Ramos (cell line): ENCODE results near the gene ALKBH4.

Experiments
- in situ Hi-C: fragments of 300-500 bp; cut with MboI; formaldehyde crosslinking; loops from one replicate; pipeline ENCODE4 v1.14.3; 2022; ENCODE audit warnings: low sequenced_read_pairs; ENCODE audit not compliant: unreplicated experiment

Gene ALKBH4

DNA sequence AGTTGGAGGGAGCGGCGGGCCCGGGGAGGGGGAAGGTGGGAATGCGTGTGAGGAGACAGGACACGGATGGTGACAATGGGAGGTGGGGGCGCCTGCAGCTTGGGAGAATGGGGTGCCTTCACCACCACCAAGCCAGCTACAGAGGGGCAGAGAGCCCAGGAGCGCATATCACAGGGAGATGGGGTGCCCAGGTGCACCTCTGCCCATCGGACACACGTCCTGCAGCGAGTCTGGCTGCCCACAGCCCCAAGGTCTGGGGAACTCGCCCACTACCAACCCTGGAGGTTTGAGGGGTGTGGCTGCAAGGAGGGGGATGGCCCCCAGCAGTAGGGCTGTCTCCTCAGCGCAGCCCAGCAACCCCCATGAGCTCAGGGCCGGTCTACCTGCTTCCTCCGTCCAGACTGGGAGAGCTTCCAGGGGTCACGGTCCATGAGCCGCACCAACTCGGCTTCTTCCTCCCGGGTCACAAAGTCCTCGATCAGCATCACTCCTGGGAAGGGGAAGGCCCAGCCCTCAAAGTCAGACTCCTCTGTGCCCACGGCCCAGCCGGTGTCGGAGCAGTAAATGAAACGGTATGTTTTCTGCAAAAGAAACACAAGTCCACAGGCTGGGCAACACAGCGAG lies 5.3 kb downstream of the ALKBH4 start:
- in situ Hi-C loops, result loop anchor here (25.0 kb wide), 2 partner anchors 278 to 1597 kb away; partner anchors contain the start of genes FAM185A, SLC12A9 and TRIP6

DNA sequence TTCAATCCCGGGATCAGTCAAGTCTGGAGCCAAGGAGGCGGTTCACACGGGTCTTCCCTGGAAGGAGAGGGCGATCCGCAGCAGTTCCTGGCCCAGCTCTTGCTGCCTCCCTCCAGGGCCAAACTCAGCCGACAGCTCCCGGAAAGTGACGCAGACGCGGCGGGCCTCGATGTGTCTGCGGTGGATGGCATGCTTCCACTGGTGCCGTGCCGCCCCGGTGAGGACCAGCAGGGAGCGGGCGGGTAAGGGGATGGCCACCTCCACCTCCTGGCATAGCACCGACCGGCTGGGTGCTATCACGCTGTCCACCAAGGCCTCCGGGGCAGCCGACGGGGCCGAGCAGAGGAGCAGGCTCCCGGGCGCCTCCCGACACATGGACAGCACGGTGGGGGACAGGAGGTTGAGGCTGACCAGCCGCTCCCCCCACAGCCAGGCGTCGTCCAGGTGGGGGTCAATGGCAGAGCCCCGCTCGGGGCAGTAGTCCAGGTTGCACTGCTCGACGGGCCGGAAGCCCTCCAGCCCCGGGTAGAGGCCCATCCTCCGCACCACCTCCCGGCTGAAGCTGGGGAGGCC lies 7.2 kb downstream of the ALKBH4 start:
- in situ Hi-C loops, result loop anchor here (25.0 kb wide), 2 partner anchors 280 to 1595 kb away; partner anchors contain the start of genes FAM185A, SLC12A9 and TRIP6

DNA sequence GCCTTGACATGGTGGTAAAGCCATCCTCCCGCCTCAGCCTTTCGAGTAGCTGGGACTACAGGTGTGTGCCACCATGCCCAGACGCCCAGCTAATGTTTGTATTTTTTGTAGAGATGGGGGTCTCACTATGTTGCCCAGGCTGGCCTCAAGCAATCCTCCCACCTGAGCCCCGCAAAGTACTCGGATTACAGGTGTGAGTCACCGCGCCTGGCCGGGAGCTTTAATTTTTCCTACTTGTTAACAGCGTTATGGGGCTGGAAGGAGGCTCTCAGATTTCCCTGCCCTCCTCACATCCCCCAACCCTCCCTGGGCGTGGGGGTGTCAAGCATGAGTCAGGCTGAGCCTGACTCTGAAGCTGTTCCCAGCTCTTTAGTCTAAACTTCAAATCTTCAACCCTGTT lies 8.3 kb downstream of the ALKBH4 start:
- in situ Hi-C loops, result loop anchor here (25.0 kb wide), 2 partner anchors 281 to 1594 kb away; partner anchors contain the start of genes FAM185A, SLC12A9 and TRIP6

DNA sequence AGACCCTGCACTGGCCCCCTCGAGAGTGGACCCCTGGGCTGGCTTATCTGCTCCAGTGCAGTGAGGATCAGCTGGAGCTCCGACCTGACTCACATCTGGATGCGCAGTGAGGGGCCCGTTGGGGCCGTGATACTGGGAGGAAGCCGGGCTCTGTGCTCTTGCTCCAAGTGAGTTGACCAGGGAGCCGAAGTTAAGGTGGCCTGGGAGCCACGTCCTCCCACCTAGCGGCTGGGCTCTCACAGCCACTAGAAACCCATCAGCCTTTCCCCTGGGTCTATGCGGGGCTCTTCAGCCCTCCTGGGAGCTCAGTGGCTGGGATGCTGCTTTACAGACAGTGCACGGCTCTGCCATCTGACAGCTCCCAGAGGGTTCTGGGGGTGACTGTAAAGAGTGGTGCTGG lies 9.1 kb downstream of the ALKBH4 start:
- in situ Hi-C loops, result loop anchor here (25.0 kb wide), 2 partner anchors 282 to 1593 kb away; partner anchors contain the start of genes FAM185A, SLC12A9 and TRIP6

DNA sequence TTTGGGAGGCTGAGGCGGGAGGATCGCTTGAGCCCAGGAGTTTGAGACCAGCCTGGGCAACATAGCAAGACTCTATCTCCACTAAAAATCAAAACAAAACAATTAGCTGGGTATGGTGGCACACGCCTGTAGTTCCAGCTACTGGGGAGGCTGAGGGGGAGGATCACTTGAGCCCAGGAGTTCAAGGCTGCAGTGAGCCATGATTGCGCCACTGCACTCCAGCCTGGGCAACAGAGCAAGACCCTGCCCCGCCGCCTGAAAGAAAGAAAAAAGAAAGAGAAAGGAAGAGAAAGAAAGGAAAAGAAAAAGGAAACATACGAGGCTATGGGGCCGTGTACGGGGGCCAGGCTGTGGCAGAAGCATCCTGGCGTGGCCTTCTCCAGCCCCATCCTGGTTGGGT lies 9.7 kb downstream of the ALKBH4 start:
- in situ Hi-C loops, result loop anchor here (25.0 kb wide), 2 partner anchors 282 to 1593 kb away; partner anchors contain the start of genes FAM185A, SLC12A9 and TRIP6

DNA sequence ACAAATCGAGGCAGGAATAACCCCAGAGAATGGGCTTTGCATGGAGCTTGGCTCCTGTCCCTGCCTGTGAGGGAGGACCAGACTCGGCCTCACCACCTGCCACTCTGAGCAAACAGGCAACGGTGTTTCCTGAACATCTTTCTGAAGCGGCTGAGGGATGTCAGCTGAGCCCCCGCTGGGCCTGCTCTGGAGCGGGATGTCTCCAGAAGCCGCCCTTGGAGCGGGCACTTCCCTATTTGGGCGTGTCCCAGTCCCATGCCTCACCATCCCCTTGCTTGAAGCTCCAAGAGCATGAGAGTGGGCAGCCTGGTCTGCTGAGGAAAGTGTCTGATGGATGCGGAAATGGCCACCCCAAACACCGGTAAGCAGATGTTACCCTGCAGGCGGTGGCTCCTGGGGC lies 10.2 kb downstream of the ALKBH4 start:
- in situ Hi-C loops, result loop anchor here (25.0 kb wide), 2 partner anchors 283 to 1592 kb away; partner anchors contain the start of genes FAM185A, SLC12A9 and TRIP6

DNA sequence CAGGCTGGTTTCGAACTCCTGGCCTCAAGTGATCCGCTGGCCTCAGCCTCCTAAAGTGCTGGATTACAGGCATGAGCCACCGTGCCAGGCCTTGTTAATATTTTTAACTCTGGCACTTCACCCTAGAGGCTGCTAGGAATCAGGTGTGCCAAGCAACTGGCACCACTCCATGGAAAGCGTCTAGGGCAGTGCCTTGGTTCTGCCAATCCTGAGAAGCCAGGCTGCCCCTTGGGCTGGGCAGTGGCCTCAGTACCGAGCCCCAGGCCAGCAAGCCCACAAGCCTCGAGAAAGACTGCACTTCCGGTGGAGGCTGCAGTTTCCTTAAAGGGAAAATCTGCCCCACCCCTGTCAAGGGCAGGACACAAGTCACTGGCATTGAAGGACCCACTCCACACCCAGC lies 11.3 kb downstream of the ALKBH4 start:
- in situ Hi-C loops, result loop anchor here (25.0 kb wide), 2 partner anchors 284 to 1591 kb away; partner anchors contain the start of genes FAM185A, SLC12A9 and TRIP6

DNA sequence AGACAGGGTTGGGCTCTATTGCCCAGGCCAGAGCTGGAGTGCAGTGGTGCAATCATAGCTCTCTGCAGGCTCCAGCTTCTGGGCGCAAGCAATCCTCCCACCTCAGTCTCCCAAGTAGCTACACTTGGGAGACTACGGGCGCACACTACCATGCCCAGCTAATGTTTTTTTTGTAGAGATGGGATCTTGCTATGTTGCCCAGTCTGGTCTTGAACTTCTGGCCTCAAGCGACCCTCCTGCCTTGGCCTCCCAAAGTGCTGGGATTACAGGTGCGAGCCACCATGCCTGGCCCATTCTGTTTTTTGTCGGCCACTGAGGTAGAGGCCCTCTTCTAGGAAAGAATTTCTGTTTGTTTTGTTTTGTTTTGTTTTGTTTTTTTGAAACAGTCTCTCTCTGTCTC lies 12.2 kb downstream of the ALKBH4 start:
- in situ Hi-C loops, result loop anchor here (25.0 kb wide), 2 partner anchors 285 to 1590 kb away; partner anchors contain the start of genes FAM185A, SLC12A9 and TRIP6

DNA sequence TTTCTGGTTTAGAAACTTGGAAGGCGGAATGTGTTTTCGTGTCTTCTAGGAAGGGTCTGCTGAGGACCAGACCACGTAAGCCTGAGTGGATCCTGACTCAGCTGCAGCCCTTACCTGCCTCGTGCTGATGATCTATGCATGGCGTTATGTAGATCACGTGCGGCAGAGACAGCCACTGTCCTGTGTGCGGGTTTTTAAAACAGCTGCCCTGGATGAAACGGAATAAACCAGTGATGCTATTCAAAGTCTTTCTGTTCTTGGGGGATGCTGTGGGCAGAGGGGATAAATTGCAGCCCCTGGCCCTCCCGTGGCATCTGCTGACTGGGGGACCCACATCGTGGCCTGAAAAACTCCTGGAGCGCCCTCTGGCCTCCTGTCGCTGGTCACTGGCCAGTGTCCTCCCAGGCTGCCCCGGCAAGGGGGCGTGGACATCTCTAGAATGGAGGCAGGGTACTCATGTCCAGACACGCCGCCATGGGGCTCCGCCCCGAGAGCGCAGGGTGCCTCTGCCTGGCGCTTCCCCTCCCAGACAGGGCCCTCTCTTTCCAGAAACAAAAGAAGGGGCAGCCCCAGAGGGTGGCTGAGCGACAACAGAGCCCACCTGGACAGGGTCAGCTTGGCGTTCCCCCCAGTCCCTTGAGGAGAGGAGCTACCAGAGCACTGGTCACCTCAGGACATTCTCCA lies 13.2 kb downstream of the ALKBH4 start:
- in situ Hi-C loops, result loop anchor here (25.0 kb wide), 2 partner anchors 286 to 1589 kb away; partner anchors contain the start of genes FAM185A, SLC12A9 and TRIP6

DNA sequence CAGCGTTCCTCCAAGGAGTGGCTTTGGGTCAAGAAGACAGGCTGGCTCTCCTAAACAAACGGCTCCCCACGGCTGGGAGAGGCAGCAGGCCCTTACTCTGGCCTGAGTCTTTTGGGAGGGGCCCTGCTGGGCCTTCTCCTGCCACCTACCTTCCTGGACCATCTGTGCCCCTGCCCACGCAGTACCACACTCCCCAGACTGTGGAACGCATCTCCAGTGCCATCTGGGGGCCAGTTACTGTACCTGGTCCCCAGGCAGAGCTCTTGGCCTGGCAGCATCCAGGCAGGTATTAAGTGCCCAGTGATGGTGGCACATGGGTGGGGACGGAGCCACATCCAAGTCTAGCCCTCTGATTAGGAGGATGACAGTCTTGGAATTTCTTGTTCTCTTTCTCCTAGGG lies 14.4 kb downstream of the ALKBH4 start:
- in situ Hi-C loops, result loop anchor here (25.0 kb wide), 2 partner anchors 287 to 1588 kb away; partner anchors contain the start of genes FAM185A, SLC12A9 and TRIP6

DNA sequence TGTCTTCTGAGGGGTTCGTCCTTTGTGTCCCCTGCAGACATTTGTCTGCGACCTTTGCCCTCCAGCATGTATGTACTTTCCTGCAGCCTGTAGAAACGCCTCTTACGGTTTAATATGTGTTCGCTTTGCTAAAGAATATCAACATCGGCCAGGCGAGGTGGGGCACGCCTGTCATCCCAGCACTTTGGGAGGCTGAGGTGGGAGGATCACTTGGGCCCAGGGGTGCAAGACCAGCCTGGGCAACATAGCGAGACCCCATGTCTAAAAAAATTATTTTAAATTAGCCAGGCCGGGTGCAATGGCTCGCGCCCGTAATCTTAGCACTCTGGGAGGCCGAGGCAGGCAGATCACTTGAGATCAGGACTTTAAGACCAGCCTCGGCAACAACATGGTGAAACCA lies 15.5 kb downstream of the ALKBH4 start:
- in situ Hi-C loops, result loop anchor here (5.0 to 10.0 kb wide), 2 partner anchors 42 to 584 kb away; no protein-coding TSS in a partner anchor

DNA sequence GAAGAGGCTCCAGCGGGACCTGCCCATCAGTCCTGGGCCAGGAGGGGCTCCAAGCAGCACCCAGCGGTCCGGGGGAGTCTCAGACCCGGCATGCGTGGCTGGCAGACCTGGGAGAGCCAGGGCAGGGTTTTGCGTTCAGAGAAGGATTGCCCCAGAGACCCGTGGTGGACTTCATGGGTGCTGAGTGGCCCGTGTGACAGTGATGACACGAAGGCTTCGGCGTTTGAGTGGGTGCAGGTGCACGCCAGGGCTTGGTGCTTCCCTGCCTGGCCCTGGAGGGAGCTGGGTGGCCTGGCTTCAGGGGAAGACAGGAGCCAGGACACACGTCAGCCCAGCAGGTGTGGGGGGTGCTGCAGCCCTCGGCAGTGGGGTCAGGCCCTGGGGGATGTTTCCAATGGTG lies 17.4 kb downstream of the ALKBH4 start:
- in situ Hi-C loops, result loop anchor here (5.0 to 10.0 kb wide), 2 partner anchors 40 to 583 kb away; no protein-coding TSS in a partner anchor

DNA sequence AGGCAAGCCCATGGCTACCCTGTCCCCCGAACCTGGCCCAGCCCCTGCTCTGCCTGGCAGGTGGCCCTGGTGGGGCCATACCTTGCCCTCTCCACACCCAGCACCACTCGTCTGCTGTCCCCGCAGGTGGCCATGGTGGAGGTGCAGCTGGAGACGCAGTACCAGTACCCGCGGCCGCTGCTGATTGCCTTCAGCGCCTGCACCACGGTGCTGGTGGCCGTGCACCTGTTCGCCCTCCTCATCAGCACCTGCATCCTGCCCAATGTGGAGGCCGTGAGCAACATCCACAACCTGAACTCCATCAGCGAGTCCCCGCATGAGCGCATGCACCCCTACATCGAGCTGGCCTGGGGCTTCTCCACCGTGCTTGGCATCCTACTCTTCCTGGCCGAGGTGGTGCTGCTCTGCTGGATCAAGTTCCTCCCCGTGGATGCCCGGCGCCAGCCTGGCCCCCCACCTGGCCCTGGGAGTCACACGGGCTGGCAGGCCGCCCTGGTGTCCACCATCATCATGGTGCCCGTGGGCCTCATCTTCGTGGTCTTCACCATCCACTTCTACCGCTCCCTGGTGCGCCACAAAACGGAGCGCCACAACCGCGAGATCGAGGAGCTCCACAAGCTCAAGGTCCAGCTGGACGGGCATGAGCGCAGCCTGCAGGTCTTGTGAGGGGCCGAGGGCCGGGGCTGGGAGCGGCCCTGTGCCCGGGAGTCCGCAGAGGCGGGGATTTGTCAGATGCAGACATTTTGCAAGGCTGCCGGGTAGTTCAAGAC lies 18.1 kb downstream of the ALKBH4 start:
- in situ Hi-C loops, result loop anchor here (5.0 to 10.0 kb wide), 2 partner anchors 39 to 582 kb away; no protein-coding TSS in a partner anchor

DNA sequence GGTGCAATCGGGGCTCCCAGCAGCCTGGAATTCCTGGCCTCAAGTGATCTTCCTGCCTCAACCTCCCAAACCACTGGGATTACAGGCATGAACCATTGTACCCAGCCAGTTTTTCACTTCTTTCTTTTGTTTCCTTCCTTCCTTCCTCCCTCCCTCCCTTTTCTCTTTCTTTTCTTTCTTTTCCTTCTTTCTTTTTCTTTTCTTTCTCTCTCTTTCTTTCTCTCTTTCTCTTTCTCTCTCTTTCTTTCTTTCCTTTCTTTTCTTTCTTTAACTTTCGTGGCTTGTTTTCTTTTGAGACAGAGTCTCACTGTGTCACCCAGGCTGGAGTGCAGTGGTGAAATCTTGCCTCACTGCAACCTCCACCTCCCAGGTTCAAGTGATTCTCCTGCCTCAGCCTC lies 19.0 kb downstream of the ALKBH4 start:
- in situ Hi-C loops, result loop anchor here (5.0 to 10.0 kb wide), 2 partner anchors 38 to 581 kb away; no protein-coding TSS in a partner anchor

DNA sequence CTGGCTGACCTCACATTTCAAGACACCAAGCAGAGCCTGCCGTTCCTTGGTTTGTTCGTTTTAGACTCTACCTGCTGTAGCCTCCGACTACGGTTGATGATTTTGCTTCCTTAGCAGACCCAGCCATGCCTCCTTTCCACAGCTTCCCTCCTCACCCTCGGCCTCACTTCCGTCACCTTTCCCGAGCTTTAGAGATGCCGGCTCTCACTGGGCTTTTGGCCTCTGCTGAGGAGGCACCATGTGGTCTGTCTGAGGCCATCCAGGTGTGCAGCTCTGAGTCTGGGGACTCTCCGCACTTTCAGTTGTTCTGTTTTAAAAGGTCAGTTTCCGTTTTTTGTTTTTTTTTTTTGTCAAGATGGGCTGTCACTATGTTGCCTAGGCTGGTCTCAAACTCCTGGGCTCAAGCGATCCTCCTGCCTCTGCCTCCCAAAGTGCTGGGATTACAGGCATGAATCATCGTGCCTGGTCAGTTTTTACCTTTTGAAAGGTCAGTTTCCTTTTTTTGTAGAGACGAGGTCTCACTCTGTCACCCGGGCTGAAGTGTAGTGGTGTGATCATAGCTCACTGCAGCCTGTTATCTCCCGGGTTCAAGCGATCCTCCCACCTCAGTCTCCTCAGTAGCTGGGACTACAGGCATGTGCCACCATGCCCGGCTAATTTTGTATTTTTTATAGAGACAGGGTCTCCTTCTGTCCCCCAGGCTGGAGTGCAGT lies 19.5 kb downstream of the ALKBH4 start:
- in situ Hi-C loops, result loop anchor here (5.0 to 10.0 kb wide), 2 partner anchors 38 to 580 kb away; no protein-coding TSS in a partner anchor

DNA sequence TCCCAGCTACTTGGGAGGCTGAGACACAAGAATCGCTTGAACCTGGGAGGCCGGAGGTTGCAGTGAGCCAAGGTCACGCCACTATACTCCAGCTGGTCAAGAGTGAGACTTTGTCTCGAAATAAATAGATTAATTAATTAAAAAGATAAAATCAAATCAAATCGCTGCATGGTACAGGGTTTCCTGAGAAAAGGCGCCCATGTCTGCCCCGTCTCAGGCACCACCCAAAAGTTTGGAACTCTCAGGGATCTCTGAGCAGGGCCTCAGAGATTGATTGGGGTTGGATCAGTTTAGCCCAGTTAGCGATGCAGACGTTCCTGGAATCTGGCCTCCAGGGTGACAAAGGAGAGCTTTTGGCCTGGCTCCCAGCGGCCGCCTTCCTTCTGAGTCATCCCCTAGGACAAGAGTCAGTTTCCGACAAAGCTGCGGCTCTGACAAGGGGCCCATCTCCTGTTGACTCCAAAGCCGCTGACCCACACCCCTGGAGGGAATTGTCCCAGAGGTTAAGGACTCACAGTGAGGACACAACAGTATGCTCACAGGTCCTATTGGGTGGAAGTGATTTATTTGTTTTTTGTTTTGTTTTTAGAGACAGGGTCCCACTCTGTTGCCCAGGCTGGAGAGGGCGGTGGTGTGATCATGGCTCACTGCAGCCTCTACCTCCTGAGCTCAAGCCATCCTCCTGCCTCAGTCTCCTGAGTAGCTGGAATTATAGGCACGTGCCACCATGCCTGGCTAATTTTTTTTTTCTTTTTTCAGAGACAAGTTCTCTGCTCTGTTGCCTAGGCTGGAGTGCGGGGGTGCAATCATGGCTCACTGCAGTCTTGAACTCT lies 24.5 kb downstream of the ALKBH4 start:
- in situ Hi-C loops, result loop anchor here (10.0 kb wide), 1 partner anchor 575 kb away; no protein-coding TSS in a partner anchor

DNA sequence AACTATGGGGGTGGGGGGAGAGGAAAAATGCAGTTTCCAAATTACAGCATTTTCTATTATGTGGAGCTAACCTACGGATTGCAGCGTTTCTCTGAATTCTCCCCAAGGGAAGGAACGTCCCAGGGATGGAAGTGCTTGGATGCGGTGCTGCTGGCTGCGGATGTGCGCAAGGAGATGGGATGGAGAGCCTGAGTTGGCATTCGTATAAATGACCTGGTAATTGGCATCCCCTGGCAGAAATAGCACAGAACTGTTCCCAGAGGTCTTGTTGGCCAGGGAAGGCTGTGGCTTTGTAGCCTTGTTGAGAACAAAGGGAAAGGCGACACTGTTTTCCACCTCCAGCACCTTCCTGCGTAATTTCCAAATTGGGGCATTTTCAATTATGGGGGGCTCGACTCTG lies 28.5 kb downstream of the ALKBH4 start:
- in situ Hi-C loops, result no loop called here

DNA sequence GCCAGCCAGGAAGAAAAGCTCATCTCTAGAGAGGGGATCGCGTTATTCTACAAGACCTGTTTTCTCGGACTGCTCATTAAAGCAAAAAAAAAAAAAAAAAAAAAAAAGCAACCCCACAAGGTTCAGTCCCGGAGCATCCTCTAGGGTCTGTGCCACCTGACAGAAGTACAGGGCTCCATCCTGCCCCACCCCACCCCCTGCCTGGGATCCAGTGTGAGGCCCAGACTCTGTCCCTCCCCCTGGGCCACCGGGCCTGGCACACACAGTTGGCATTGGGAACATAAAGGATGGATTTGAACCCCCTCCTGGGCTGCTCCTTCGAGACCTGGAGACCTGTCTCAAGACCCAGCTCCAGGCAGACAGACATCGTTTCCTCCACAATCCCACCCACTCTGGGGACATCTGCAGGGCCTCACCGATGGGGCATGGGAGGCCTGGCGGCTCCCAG lies 30.6 kb downstream of the ALKBH4 start:
- in situ Hi-C loops, result no loop called here
